ENCODE measurements around the gene CILP2.

The CILP2 gene

DNA sequence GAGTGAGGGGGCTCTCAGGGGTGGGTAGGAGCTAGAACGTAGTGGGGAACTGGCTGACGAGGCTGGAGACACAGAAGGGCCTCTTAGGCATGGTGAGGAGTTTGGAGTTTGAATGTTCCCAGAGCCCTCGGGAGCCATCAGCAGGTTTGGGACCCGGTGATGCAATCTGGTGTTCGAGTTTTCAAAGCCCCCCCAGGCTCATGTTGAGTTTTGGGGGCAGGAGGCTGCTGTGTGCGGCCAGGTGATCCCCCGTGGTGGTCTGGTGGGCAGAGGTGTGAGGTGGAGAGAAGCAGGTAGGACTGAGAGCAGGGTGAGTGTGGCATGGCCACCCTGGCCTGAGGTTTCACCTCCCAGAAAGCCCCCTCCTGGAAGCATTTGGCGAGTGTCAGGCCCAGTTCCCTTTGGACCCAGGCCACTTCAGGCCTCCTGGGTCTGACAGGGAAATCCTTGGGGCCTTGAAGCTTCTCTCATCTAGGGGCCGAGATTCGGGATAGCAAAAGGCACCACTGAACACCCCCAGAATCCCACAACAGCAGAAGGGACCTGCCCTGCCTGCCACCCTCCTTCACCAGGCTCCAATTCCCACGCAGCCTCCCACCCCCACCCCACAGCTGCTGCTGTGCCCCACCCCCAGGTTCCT is 8.2 kb upstream of the CILP2 start:
- no peak for DNase-seq

DNA sequence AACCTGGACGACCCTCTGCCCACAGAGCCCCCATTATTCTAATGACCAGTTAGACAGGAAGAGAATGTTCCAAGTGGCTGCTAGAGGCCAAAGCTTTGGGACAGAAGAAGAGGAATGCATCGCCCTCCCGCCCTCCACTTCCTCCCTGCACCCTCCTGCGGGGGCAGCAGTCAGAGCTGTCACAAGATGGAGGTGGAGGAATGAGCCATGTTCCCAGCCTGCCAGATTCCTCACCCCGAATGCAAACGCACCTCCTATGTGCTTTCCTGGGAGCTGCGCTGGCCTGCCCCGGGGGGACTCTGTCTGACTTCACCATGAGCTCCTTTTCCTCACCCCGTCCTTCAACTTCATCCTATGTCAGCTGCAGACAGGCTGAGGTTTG is 7.7 kb upstream of the CILP2 start:
- DNase-seq = no peak

DNA sequence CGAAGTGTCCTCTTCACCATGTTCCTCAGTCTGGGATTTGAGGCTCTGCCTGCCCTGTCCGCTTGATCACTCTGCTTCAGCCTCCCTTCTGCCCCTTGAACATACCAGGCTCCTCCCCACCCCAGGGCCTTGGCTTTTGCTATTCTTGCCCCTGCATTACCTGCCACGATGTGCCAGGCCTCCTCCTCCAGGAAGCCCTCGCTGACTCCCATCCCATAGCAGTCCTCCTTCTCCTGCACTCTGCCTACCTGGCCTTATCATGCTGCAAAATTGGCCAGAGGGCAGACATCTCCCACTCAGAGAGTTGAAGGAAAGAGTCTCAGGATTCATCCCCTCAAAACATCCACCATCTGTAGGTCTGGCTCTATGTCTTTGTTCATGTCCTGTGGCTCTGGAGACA is 7.2 kb upstream of the CILP2 start:
- no peak for DNase-seq

DNA sequence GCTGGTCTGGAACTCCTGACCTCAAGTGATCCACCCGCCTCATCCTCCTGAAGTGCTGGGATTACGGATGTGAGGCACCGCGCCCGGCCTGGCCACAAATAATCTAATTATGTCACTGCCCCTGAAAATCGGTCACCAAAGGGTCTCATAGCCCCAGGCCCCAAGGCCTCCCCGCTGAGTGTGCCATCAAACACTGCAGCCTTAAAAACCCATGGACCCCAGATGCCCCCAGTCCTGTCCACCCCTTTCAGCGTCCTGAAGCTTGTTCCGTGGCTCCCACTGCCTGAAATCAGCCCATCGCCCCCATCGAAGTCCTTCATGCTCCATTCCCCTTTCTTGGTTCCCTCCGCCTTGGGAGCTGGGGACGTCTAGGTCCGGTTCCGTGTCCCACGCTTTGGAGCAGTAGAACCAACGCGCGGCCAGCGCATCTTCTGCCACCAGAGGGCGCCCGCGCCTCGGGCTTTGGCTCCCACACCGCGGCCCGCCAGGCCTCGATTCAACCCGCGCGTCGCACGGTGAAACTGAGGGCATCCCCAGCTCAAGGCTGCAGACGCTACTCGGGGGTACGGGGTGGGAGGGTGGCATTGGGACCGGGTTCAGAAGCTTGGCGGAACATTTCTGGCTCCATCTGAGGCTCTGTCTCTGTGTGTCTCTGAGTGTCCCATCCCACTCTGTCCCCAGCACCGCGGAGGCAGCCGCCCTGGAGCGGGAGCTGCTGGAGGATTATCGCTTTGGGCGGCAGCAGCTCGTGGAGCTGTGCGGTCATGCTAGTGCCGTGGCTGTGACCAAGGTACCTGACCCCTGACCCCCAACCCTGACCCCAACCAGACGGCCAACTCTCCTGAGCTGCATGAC is 5.9 kb upstream of the CILP2 start:
- DNase-seq = peak; percentile 47

DNA sequence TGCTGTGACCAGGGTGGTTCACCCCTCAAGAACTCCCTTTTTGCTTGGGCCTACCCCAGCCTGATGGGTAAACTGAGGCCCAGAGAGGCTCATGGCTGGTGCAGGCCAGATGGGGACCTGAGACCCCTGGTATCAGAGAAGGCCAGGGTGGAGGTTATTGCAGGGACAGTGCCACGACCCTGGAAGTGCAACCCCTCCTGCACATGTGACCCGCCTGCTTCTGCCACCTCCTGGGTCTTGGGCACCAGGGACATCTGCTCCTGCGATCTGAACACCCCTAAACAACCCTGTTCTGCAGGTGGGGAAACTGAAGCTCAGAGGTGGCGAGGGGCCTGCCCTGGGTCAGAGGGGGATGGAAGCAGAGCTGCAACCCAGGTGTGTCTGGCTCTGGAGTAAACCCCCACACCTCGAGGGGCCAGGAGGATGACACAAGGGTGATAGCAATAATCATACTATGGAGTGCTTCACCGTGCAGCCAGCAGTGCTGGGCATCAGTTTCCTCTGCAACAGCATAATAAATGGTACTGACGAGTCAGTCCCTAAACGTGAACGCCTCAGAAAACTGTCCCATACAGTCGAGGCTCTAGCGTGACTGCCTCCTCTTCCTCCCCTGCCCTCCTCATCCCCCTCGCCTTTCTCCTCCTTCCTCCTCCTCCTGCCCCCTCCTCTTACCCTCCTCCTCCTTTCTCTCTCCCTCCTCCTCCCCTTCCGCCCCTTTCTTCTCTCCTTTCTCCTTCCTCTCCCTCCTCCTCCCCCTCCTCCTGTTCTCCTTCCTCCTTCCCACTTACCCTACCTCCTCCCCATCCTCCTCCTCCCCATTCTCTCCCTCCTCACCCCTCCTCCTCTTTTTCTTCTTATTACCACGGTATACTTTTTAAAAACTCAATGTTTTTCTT is 5.0 kb upstream of the CILP2 start:
- DNase-seq = no peak

DNA sequence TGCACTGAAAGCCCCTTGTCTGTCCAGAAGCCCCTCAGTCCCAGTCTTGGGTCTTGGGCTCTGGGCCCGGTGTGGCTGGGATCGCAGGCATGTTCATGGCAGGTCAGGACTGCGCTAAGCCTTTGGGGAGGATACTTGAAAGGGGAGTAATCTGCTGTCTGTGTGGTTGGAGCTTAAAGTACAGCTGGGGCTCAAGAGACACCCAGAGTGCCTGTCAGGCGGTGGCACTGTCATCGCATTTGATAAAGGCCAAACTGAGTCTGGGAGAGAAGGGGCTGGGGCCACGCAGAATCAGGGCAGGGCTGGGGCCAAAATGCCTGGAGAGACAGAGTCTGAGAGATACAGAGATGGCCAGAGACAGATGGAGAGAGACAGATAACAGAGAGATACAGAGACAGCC is 4.2 kb upstream of the CILP2 start:
- no peak for DNase-seq

DNA sequence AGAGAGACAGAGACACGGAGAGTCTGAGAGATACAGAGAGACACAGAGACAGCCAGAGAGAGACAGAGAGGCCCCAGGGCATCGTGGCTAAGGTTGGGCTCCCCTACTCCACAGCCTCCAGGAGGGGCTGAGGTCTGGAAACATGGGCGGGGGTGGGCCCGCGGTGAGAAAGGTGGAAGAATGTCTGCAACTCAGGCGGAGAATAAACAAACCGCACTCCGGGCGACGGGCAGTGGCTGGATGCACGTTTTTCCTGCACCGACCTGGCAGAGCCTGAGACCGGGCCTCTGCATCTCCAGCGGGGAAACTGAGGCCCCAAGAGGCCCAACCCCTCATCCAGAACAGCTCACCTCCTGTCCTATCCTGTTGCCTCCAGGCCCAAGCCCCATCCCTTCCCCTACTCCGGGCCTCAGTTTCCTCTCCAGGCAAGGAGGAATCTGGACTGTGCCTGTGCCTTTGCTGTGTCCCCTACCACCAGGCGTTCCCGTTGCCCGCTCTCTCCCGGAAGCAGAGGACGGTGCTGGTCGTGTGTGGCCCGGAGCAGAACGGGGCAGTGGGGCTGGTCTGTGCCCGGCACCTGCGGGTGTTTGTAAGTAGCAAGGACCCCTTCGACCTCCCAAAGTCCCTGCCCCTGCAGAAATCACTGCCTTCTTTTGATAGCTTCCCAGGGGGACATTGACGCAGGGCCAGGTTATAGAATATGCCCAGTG is 3.4 kb upstream of the CILP2 start:
- DNase-seq = no peak

DNA sequence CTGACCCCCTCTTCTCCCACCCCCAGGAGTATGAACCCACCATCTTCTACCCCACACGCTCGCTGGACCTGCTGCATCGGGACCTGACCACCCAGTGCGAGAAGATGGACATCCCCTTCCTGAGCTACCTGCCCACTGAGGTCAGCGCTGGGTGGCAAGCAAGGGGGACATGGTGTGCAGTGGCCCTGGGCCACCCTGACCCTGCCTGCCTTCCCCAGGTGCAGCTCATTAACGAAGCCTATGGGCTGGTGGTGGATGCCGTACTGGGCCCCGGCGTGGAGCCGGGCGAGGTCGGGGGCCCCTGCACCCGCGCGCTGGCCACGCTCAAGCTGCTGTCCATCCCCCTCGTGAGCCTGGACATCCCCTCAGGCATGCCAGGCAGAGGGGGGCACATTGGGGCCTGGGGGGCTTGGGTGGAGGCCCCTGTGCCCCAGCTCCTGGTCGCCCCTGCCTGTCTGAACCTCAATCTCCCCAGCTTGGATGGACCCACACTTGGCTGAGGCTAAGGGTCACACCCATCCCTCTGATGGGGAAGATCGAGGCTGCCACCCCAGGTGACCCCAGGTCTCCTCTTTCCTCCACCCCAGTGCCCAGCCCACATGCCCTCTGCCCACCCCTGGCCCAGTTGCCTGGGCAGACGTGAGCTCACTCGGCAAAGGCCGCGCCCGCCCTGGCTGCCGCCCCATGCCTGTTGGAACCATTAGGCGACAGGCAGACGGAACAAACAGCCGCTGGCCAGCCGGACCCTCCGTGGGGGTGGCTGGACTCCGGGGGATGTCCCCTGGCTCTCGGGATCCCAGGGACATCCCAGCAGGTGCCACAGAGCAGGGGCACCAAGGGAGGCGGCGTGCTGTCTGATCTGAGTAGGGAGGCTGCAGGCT is 2.5 kb upstream of the CILP2 start:
- no peak for DNase-seq

DNA sequence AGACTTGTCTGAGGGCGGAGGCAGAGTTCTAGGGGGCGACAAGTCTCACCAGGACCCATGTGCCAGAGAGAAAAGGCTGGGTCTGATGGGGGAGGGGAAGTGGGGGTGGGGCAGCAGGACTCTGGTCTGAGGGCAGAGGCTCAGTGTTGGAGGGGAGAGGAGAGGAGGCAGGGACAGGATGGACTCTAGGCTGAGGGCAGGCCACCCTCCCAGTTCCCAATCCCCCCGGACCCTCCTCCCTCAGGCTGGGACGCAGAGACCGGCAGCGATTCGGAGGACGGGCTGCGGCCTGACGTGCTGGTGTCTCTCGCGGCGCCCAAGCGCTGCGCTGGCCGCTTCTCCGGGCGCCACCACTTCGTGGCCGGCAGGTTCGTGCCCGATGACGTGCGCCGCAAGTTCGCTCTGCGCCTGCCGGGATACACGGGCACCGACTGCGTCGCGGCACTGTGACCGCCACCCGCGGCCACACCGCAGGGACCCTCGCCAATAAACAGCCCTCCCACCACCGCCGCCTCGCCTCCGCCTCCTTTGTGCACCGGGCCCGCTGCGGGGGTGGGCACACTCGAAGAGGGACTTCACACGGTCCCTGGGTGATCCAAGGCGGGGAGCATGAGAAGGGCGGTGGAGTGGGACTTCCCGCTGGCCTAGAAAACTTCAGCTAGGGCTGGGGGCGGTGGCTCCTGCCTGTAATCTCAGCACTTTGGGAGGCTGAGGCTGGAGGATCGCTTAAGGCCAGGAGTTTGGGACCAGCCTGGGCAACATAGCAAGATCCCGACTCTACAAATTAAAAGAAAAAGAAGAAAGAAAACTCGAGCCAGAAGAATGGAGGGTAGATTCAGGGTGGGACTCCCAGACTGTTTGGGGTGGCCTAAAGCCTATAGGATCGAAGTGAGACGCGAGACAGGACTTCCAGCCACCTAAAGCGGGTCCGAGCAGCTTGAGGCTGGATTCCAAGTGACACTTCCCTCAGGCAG is 703 bp upstream of the CILP2 start:
- DNase-seq = no peak

DNA sequence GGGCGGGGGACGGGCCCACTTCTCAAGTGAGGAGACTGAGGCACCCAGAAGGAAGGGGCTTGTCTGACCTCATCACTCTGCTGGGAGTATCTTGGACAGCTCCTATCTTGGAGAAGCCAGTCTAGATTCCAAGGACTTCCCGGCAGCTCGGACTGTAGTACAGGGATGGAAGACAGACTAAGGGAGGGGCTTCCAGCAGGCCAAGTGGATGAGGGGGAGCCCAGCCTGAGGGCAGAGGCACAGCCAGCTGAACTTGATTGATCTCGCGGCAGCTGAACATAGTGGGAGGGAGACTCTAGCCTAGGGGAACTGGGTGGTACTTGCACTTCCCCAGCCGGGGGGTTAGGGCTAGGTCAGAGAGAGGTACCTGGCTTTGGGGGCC is 711 bp downstream of the CILP2 start:
- DNase-seq = no peak

DNA sequence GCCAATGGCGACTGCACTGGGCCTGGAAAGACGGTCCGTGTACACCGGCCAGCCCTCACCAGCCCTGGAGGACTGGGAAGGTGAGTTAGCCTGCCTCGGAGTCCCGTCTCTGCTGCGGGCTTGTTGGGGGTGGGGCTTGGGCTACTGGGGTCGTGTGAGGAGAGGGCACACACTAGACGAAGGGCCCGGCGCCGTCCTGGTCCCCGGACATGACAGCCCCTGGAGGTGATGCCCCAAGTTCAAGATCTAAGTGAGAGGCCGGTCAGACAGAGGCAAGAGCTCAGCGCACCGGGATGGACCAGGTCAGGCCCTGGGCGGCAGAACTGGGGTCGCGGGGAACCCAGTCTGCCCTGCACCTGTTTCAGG is 1.6 kb downstream of the CILP2 start:
- no peak for DNase-seq

DNA sequence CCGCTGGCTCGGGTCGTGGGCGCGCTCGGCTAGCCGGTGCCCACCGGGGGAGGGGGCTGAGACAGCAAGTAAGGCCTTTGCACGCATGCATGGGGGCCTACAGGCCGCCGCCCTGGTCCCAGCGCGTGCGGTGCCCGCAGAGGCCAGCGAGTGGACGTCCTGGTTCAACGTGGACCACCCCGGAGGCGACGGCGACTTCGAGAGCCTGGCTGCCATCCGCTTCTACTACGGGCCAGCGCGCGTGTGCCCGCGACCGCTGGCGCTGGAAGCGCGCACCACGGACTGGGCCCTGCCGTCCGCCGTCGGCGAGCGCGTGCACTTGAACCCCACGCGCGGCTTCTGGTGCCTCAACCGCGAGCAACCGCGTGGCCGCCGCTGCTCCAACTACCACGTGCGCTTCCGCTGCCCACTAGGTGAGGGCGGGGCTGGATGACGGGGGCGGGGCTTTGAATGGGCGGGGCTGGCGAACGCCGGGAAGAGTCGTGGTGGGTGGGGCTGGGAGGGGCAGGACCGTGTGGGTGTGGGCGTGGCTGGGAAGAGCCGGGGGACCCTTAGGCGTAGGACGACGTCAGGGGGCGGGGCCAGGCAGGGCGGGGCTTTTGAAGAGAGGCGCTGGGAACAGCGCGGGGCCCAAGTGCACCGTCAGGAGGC is 2.1 kb downstream of the CILP2 start:
- DNase-seq = peak; percentile 80

DNA sequence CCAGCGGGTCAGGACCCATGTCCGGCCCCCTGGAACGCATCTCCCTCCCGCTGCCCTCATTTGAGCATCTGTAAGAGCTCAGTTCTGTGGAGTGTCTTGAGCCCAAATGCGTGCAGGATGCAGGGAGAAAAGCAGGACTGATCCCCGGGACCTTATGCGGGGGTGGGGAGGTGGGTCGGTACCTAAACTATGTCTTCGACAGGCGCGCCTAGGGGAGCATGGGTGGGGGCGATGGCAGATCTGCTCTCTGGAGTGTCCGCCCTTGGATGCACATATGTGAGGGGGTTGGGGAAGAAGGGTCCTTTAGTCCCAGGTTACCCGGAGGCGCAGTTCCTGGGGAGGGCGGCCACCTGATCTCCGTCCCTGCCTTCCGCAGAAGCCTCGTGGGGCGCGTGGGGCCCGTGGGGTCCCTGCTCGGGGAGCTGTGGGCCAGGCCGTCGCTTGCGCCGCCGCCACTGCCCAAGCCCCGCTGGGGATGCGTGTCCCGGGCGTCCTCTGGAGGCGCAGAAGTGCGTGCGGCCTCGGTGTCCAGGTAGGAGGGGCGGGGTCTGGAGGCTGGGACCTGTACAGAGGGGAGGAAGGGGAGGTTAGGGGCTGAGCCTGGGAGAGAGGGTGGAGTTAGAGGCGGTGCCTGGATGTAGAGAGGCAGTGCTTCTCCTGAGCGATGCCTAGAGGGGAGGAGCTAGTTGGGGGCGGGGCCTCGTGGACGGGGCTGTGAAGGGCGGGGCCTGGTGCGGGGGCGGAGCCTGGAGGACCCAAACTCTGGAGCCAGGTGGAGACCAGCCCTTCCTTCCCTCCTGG is 2.9 kb downstream of the CILP2 start:
- no peak for DNase-seq

DNA sequence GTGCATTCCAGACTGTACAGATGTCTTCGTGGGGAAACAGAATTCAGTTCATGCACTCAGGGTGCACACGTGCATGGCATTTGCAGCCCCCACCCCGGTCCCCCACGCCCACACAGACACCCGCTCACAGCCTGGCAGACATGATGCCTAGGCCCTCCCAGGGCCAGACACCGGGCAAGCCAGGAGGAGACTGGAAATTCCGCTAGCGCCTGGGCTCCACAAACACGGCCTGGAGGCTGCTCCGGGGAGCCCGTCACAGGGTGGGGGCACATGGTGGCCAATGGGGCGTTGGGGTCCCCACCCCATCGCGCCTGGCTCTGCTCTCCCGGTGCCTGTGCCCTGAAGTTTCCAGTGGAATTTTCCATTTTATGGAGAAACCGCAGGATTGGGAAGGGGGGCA is 3.6 kb downstream of the CILP2 start:
- no peak for DNase-seq

DNA sequence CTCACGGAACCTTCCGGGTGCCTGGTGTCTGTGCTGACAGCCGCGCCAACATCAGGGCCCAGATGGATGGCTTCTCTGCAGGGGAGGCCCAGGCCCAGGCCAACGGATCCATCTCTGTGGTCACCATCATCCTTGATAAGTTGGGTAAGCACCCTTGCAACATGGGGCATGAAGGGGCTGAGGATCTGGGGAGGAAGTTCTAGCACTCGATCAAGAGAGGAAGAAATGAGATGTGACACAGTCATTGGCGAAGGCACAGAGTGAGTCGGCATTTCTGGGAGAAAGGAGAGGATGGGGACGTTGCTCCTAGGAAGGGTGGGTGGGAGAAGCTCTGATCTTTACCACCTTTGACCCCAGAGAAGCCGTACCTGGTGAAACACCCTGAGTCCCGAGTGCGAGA is 4.4 kb downstream of the CILP2 start:
- DNase-seq = no peak

DNA sequence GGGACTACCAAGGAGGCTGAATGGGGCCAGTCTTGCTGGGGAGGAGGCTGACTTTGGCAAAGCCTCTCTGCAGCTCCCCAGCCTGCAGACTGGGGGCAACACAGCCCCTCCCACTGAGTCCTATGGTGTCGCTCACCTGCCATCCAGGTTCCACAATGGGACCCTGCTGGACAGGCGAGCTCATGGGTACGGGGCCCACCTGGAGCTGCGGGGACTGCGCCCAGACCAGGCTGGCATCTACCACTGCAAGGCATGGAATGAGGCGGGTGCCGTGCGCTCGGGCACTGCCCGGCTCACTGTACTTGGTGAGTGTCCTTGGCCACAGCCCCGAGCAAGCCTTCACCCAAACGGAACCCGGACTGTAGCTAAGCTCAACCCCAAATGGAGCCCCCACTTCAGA is 5.0 kb downstream of the CILP2 start:
- no peak for DNase-seq

DNA sequence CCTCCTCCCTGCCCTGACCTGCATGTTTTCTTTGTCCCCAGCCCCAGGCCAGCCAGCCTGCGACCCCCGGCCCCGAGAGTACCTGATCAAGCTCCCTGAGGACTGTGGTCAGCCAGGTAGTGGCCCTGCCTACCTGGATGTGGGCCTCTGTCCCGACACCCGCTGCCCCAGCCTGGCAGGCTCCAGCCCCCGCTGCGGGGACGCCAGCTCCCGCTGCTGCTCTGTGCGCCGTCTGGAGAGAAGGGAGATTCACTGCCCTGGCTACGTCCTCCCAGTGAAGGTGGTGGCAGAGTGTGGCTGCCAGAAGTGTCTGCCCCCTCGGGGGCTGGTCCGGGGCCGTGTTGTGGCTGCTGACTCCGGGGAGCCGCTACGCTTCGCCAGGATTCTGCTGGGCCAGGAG is 5.6 kb downstream of the CILP2 start:
- no peak for DNase-seq

DNA sequence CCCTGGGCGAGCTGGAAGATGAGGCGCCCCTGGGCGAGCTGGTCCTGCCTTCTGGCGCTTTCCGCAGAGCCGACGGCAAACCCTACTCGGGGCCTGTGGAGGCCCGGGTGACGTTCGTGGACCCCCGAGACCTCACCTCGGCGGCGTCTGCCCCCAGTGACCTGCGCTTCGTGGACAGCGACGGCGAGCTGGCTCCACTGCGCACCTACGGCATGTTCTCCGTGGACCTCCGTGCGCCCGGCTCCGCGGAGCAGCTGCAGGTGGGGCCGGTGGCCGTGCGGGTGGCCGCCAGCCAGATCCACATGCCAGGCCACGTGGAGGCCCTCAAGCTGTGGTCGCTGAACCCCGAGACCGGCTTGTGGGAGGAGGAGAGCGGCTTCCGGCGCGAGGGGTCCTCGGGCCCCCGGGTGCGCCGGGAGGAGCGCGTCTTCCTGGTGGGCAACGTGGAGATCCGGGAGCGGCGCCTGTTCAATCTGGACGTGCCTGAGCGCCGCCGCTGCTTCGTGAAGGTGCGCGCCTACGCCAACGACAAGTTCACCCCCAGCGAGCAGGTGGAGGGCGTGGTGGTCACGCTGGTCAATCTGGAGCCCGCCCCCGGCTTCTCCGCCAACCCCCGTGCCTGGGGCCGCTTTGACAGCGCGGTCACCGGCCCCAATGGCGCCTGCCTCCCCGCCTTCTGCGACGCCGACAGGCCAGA is 6.3 kb downstream of the CILP2 start:
- no peak for DNase-seq
